Renal cortical epithelial cell (primary cell): ENCODE data around the gene SELENOI. TPM values are rescaled to one million over a fixed set of nuclear protein-coding genes. Genes with fewer than 3 reads are reported as not detected.

ENCODE experiments used
- DNase-seq: peaks from one replicate; pipeline ENCODE4 v3.0.0-alpha.2; 2011; ENCODE audit warnings: low read depth
- total RNA-seq: library from RNA; depleted of rRNA; stranded (reverse); fragments of >200 nt; gene quantifications from 2 replicates; pipeline ENCODE4 v1.2.3, GENCODE V29; 2014

SELENOI gene
- total RNA-seq, 1 donor from 2014 or later = 21.4 TPM

DNA sequence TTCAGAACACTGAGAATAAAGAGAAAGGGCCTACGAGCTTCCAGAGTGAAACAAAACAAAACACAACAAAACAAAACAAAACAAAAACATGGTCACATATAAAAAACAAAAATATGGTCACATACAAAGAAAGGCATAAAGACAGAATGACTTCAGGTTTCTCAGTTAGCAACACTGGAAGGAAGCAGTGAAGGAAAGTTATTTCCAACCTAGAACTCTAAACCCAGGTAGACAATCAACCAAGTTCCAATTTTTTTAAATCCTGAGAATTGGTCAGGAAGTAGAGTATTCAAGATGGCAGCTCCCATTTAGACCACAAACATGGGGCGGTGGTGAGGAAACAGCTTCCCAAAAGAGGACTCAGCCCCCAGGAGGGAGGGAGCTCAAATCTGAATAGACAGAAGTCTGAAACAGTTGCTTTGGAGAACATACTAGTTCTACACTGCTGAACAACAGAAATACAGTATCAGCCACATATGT is 64.9 kb downstream of the SELENOI start:
- no peak for DNase-seq

DNA sequence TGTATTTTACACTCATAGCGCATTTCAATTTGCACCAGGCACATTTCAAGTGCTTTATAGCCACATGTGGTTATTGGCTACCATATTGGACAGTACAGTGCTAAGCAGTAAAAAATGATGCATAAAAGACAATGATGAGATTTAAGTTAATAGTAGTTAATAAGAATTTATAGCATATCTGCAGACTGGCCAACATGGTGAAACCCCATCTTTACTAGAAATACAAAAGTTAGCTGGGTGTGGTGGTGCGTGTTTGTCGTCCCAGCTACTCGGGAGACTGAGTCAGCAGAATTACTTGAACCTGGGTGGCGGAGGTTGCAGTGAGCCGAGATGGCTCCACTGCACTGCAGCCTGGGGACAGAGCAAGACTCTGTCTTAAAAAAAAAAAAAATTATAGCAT is 65.5 kb downstream of the SELENOI start:
- no peak for DNase-seq

DNA sequence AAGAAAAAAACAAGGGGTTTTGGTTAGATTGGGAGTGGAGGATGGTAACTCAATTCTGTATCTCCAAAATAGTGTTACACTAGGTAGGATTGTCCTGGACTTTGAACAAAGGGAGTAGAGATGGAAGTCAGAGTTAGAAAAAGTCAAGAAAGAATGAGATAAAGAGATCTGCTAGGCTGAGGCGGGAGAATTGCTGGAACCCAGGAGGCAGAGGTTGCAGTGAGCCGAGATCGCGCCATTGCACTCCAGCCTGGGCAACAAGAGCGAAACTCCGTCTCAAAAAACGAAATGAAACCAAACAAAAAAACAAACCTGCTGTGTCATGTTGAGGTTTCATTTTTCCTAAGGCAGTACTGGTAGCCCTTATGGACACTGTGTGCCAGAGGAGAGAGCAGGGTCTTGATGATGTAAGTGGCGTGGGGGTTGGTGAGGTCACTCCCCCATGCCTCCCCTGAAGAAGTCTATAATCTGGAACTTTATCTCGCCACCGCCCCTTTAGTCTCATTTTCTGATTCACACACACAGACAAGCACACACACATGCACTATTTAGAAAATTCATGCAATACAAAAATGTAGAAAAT is 66.2 kb downstream of the SELENOI start:
- DNase-seq = peak; percentile 27

DNA sequence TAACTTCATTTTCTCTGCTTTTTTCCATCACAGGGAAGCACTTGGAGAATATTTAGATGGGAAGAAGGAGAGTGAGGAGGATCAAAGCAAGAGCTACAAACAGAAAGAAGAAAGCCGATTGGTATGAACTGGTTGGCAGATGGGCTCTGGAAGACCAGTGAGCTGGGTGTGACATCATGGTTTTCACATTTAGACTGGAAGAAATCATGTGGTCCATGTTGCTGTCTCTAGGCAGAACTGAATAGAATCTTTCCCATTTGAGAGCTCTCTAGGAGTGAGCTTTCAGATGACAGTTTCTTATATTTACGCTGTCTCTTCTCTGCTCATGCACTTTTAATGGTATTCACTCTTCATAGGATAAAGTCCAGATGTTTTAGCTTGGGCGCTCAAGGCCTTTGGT is 68.4 kb downstream of the SELENOI start:
- DNase-seq = no peak

DNA sequence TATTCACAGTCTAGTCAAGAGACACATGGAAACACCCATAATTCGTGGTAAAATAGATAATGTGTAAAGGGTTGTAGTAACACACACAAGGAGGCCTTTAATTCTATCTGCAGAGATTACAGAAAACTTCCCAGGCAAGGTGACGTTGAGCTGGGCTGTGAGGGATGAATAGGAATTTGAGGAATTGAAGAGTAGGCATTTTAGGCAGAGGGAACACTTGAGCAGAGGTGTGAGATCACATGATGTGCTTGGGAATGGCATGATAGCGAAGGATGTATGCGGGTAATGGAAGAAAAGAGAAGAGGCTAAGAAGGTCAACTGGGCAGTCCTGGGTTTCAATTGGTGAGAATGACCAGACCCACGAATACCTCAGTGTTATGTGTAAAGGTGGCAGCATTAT is 76.0 kb downstream of the SELENOI start:
- no peak for DNase-seq

DNA sequence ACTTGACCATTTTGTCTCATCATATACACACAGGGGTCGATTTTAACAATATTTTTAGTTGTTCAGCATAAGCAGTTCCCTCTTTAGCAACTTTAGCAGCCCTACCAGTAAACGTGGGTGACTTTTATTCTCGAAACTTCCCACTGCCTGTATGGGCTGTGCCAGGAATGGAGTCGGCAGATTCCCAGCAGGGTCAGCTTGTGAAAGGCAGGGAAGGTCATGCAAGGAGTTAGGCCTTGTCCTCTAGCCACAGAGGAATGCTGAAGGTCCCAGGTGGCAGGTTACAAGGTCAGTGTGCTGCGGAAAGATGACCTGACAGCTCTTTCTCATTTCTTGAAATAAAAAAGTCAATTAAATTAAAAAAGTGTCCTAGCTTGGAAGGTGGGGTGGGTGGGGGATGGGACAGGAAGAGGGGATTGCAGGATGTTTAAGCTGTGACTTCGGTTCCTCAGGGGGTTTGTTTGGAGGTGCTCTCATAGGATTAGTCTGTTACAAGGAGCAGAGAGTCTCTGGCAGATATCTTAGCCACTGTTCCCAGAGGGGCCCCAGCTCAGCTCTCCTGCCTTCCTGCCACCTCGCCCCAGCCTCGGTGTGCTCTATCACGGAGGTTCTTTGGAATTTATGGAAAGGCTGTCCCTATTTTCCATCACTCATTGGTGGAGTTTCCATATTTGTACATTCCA is 77.1 kb downstream of the SELENOI start:
- DNase-seq = no peak

DNA sequence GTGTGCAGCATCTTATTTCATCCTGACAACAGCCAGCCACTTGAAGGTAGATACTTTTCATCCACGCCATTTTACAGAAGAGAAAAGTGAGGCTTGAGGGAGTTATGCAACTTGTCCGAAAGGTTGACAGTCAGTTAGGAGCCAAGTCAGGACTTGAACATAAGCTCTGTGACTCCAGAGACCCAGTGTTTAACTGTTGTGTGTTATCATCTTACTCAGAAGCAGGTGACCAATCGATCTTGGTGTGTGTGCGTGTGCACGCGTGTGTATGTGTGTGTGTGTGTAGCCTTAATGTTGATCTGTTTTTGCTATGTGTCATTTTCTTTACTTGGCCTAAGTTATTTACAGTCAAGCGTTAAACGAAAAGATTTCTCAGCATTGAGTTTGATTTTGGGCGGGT is 77.8 kb downstream of the SELENOI start:
- DNase-seq = no peak

DNA sequence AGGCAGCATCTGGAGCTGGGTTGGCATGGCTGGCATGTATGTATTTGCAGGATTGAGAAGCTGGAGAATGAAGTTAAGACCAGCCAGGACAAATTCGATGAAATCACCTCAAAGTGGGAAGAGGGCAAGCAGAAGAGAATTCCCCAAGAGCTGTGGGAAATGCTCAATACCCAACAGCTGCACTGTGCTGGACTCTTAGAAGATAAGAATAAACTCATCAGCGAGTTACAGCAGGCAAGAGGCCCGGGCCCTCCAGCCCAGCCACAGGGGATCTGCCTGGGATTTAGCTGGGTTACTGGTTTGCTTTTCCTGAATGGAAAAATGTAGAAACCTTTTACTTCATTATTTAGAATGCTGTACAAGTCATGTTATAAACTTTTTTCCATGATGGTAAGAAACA is 78.3 kb downstream of the SELENOI start:
- DNase-seq = no peak

DNA sequence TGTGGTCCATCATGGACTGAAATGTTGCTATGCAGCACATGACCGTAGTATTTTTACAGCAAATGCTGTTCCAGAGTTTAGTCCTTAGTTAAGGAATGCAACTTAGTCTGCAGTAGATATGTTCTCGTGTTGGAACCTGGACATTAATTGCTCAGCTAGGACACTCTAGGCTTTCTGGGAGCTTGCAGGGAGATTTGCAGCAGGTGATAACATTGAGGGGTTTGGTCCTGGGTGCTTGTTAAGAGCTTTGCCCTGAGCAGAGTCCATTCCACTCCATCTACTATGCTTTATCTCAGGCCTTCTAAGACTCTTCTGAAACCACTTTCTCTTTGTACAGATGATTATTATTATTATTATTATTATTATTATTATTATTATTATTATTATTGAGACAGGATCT is 82.9 kb downstream of the SELENOI start:
- DNase-seq = no peak

DNA sequence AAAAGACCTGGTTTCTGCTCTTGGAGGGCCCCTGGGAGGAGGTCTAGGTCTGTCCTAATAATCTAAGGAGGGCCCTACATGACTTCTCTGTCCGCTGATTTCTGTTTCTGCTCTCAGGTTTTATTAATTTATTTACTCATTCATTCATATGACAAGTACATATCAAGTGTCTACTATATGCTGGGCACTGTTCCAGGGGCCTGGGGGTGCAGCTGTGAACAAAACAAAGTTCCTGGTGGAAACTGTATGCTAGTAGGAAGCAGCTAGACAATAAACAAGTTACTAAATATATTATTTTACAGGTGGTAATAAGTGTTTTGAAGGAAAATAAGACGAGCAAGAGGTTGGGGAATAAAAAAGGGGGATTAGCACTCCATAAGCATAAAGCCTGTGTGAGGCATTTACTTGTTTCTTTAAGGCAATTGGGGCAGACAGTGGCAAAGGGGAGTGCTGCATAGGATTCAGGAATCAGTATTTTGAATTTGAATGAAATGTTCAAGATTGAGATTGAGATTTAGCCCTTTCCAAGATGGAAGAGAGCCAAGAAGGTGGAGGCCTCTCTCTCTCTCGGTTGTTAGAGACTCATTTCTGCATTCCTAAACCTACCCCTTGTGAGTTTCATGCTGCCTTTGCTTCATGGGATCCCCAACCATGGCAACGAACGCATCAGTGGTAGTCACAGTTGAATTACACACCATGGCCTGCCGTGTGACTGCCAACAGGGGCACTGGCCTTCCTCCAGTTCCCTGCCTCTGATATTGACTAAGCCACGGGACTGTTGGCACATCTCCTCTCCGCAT is 84.0 kb downstream of the SELENOI start:
- DNase-seq = peak; percentile 3

DNA sequence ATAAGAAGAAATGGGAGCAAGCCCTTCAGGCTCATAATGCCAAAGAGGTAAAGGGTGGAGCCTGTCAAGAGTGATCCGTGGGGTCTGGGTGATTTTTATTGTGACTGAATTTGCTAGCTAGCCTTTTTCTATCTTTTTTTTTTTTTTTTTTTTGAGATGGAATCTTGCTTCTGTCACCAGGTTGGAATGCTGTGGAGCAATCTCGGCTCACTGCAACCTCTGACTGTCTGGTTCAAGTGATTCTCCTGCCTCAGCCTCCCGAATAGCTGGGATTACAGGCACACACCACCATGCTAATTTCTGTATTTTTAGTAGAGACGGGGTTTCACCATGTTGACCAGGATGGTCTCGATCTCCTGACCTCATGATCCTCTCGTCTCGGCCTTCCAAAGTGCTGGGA is 84.9 kb downstream of the SELENOI start:
- peak; percentile 4 for DNase-seq

DNA sequence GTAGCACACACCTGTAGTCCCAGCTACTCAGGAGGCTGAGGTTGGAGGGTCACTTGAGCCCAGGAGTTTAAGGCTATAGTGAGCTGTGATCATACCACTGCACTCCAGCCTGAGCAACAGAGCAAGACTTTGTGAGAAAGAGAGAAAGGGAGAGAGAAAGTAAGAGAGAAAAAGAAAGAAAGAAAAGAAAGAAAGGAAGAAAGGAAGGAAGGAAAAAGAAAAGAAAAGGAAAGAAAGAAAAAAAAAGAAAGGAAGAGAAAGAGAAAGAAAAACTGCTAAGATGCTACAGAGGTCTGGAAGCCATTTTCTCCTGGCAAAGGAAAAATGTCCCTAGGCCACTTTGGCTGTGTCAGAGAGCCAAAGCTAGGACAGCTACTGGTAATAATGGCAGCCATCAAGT is 86.4 kb downstream of the SELENOI start:
- no peak for DNase-seq

DNA sequence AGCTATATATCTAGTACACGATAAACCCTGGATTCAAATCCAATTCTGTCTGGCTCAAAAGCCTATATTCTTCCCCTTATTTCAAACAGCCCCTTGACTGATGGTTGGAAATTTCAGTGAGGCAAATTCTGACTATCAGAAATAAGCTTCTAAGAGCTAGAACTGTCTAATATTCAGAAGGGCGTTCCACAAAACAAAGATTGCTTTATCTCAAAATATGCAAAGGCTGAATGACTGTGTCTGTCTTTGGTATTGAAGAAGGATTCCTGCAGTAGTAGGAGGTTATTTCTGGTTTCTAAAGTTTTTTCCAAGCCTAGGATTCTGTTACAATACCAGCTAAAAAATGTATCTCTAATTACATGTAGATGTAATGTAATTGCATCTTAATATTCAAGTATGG is 86.9 kb downstream of the SELENOI start:
- DNase-seq = no peak

DNA sequence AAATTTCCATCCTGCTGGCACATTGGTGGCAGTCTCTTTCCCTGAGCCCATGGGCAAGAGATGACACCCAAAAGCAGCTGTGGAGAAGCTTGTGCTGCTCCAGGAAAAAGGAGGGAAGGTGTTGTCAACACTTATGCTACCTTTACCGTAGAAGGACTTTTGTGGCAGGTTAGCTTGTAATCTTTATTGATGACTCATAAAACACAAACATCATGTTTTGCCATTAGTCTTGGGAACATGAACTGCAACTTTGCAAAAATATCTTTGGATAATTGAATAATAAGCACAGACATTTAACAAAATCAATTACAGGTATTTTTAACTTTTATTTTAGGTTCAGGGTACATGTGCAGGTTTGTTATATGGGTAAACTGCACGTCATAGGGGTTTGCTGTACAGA is 89.2 kb downstream of the SELENOI start:
- DNase-seq = peak; percentile 15

DNA sequence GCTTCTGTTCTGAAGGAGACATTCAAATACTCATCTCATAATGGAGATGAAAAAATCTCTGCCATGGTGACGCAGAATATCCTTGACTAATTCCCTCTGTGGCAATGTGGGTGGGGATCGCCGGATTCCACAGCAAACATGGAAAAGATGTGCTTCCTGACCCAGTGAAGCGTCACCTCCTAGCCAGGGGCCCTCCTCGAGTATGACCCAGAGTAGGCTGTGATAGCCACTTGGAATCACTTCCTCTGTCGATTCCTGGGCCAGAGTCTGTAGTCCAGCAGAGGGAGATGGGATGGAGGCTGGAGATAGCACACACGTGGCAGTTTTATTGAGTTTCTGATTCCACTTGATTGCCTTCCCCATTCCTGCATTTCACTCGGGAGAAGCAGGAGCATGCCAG is 92.6 kb downstream of the SELENOI start:
- peak; percentile 38 for DNase-seq

DNA sequence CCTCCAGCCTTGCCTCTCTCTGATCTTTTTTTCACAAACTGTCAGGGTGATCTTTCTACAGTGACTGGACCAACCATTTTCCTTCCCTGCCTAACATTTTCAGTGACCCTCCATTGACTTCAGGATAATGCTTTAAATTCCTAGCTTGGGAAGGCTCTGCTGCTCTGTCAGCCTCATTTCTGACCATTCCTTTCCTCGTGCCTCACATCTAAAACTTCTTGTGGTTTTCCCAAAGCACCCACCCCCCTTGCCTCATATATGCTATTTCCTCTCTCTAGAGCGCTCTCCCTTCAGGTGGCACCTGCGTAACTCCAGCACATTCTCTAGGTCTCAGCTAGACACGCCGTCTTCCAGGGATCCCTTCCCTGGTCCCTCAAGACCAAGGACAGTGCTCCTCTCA is 93.0 kb downstream of the SELENOI start:
- DNase-seq = no peak

DNA sequence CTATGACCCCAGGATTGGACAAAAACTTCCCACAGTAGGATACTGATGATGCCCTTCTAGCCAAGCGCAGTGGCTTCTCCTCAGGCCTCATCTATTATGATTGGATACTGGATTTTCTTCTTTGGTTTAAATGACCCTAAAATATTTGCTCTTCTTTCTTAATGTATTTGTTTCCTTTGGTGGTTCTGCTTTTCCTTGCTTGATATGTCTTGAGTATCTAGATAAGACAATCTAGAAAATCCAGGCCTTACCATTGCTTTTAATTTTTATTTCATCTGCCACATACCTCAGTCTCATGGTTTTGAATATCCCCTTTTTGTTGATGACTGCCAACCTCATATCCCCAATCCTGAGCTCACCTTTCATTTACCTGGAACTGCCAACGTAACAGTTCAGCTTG is 96.4 kb downstream of the SELENOI start:
- no peak for DNase-seq

DNA sequence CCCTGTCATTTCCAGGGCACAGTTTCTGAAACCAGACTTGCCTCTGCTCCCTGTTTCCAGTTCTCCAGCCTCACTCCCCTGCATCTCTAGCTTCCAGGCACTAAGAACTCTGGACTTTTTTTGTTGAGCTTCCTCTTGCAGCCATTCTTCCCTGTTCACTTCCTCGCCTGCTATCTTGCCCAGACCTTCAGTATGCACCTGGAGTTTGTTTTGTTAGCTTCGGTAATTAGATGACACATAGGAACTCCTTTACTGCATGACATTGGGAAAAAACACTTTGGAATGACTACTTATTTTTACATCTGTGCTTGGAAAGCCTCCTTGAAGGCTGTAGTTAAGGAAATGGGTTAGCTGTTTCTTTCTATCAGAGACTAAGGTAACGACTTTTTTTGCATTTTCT is 96.8 kb downstream of the SELENOI start:
- DNase-seq = peak; percentile 7

DNA sequence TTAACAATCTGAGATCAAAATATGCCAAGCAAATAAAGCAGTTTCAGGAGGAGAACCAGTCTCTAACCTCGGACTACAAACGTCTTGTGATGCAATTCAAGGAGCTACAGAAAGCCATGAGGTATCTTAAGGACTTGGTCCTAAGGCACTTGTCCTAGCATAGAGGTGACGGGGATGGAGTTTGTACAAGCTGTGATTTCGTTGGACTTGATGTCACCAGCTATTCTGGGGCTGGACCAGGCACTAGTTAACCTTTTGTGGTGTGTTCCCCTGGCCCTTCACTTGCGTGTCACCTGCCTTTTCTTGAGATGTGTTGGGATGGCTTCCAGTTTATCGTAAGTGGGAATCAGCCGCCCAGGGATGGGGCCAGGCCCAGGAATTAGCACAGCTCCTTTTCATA is 98.3 kb downstream of the SELENOI start:
- DNase-seq = no peak
